ENCODE data around the gene VTN.

GRCh38 chr17:28367641-28368305 is 2.3 kb downstream of the VTN start:
- TF ChIP-seq POLR2A (IDR thresholded peaks at IDR 0.05) (no peak), CTCF (IDR thresholded peaks at IDR 0.05) (no peak)

Data from prostate gland (tissue), 2 donors.